Activated CD8-positive, alpha-beta memory T cell treated with anti-CD3 and anti-CD28 coated beads, Interleukin-2, amount 50 U/mL, for 4 hours (primary cell): ENCODE measurements around the gene DUSP1.

ENCODE experiments used
- DNase-seq: peaks from one replicate; pipeline ENCODE4 v3.0.0-alpha.2; 2020

The DUSP1 gene

GRCh38 chr5:172739375-172739774 is 31.6 kb downstream of the DUSP1 start:
- DNase-seq: no peak

- DNase-seq: no peak
Measured at GRCh38 chr5:172736508-172737135, 34.4 kb downstream of the DUSP1 start.

GRCh38 chr5:172735141-172735831 is 35.7 kb downstream of the DUSP1 start:
- no peak for DNase-seq

- DNase-seq: no peak
Measured at GRCh38 chr5:172733974-172734346, 37.0 kb downstream of the DUSP1 start.

GRCh38 chr5:172733131-172733973 is 37.6 kb downstream of the DUSP1 start:
- no peak for DNase-seq

- no peak for DNase-seq
Measured at GRCh38 chr5:172732201-172732865, 38.7 kb downstream of the DUSP1 start.

GRCh38 chr5:172731680-172732074 is 39.3 kb downstream of the DUSP1 start:
- no peak for DNase-seq

- no peak for DNase-seq
Measured at GRCh38 chr5:172730981-172731679, 39.9 kb downstream of the DUSP1 start.

- DNase-seq: no peak
Measured at GRCh38 chr5:172730222-172730621, 40.8 kb downstream of the DUSP1 start.

GRCh38 chr5:172729588-172729987 is 41.4 kb downstream of the DUSP1 start:
- no peak for DNase-seq

GRCh38 chr5:172728481-172729241 is 42.3 kb downstream of the DUSP1 start:
- no peak for DNase-seq

GRCh38 chr5:172727551-172727950 is 43.4 kb downstream of the DUSP1 start:
- no peak for DNase-seq

- DNase-seq: no peak
Measured at GRCh38 chr5:172726966-172727365, 44.0 kb downstream of the DUSP1 start.

GRCh38 chr5:172725785-172726184 is 45.2 kb downstream of the DUSP1 start:
- DNase-seq: no peak

GRCh38 chr5:172725273-172725672 is 45.7 kb downstream of the DUSP1 start:
- no peak for DNase-seq

GRCh38 chr5:172724242-172725183 is 46.5 kb downstream of the DUSP1 start:
- DNase-seq: no peak

GRCh38 chr5:172723508-172723907 is 47.5 kb downstream of the DUSP1 start:
- no peak for DNase-seq

GRCh38 chr5:172722327-172722815 is 48.6 kb downstream of the DUSP1 start:
- DNase-seq: no peak

GRCh38 chr5:172721455-172722326 is 49.3 kb downstream of the DUSP1 start:
- no peak for DNase-seq

GRCh38 chr5:172720655-172721054 is 50.3 kb downstream of the DUSP1 start:
- DNase-seq: no peak
